ENCODE results near the gene CSTF1. TPM values are rescaled to one million over a fixed set of nuclear protein-coding genes. Genes with fewer than 3 reads are reported as not detected.
"Not testable (repeated sequence)": the region's sequence is repeated elsewhere in the genome, so short reads cannot be mapped to it uniquely, and the experiment has no call there.

CSTF1 gene
- total RNA-seq, 1 donor from 2014 or later, result 46.8 TPM

DNA sequence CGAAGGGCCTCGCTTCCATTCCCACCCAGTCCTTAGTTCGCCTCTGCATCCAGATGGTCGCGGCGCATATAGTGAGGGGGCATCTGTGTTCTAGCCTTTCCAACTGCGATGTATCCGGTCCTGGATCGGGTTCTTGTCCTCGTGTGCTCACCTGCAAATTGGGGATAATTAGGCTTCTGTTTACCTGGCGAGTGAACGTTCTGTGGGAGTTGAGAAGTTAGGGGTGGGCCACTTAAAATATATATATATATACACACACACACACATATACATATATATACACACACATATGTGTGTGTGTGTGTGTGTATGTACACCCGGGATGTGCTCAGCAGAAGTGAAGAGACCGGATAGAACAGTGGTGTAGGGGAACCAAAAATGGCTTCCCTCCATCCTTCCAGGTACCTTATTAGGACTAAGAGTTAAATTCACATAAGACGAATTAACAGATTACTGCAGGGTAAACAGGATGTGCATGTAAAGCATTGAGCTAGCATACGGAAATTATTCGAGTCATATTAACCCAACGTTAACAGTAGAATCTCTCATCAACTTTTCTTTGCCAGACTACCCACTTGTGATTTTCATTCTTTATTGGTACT is 537 bp downstream of the CSTF1 start:
- Mint-ChIP-seq H3K36me3 (ENCODE audit: insufficient read depth) (peaks cover 14% of the 10 kb centered on the region), H3K27ac (peak overlapping the region; percentile 90), H3K4me3 (ENCODE audit: low read depth) (no peak overlapping the region), H3K4me1 (ENCODE audit: low read depth) (peaks cover 18% of the 10 kb centered on the region), H3K27me3 (no peaks in the 10 kb centered on the region), H3K9me3 (ENCODE audit: low read depth) (no peaks in the 10 kb centered on the region)
- TF ChIP-seq, protein P1, sequence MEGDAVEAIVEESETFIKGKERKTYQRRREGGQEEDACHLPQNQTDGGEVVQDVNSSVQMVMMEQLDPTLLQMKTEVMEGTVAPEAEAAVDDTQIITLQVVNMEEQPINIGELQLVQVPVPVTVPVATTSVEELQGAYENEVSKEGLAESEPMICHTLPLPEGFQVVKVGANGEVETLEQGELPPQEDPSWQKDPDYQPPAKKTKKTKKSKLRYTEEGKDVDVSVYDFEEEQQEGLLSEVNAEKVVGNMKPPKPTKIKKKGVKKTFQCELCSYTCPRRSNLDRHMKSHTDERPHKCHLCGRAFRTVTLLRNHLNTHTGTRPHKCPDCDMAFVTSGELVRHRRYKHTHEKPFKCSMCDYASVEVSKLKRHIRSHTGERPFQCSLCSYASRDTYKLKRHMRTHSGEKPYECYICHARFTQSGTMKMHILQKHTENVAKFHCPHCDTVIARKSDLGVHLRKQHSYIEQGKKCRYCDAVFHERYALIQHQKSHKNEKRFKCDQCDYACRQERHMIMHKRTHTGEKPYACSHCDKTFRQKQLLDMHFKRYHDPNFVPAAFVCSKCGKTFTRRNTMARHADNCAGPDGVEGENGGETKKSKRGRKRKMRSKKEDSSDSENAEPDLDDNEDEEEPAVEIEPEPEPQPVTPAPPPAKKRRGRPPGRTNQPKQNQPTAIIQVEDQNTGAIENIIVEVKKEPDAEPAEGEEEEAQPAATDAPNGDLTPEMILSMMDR (IDR thresholded peaks at IDR 0.05; ENCODE audit: unreplicated experiment), result no peak
- DNase-seq (ENCODE audit: low spot score, unreplicated experiment), result no peak

DNA sequence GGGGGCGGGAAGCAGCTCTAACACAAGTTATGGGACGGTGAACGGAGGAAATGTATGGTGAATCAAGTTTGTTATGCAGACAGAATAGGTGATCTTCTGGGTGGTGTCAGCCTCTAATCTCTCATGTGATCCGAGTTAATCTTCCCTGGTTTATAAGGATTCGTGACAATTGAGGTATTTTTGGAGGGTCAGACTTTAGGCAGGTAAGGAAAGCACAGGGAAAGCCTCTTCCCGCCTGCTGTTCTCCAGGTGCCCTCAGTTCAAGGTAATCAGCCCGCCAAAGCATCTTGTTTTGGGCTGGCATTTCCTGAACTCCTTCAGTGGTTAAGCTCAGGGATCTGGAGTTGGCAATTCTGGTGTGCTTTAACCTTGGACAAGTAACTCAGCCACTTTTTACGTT is 1.2 kb downstream of the CSTF1 start:
- TF ChIP-seq, protein P1 (IDR thresholded peaks at IDR 0.05; ENCODE audit: unreplicated experiment), result no peak
- Mint-ChIP-seq H3K27ac (peak overlapping the region; percentile 90), H3K27me3 (no peaks in the 10 kb centered on the region), H3K9me3 (ENCODE audit: low read depth) (no peaks in the 10 kb centered on the region), H3K4me3 (ENCODE audit: low read depth) (no peak overlapping the region), H3K36me3 (ENCODE audit: insufficient read depth) (peaks cover 17% of the 10 kb centered on the region), H3K4me1 (ENCODE audit: low read depth) (peaks cover 18% of the 10 kb centered on the region)
- DNase-seq (ENCODE audit: low spot score, unreplicated experiment), result no peak

DNA sequence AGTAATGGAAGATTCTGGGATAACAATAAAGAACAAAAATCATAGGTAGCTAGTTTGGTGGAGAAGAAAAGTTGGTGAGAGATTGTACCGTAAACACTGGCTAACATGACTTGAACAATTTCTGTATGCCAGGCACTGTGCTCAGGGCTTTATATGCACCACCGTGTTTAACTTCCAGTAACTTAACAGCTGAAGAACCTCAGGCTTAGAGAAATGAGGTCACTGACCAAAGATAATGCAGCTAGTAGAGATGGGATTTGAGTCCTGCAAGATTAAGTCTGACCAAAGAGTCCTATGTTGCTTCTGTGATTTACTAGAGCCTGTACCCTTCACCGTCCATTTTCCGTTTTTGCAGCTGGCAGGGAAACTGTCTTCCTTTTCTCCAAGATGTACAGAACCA is 2.7 kb downstream of the CSTF1 start:
- no peak overlapping the region for H3K27ac Mint-ChIP-seq
- TF ChIP-seq, protein P1 (IDR thresholded peaks at IDR 0.05; ENCODE audit: unreplicated experiment), result no peak
- H3K36me3 Mint-ChIP-seq (ENCODE audit: insufficient read depth), result peaks cover 20% of the 10 kb centered on the region
- H3K9me3 Mint-ChIP-seq (ENCODE audit: low read depth), result no peaks in the 10 kb centered on the region
- H3K4me1 Mint-ChIP-seq (ENCODE audit: low read depth), result peaks cover 15% of the 10 kb centered on the region
- H3K4me3 Mint-ChIP-seq (ENCODE audit: low read depth), result no peak overlapping the region
- no peak for DNase-seq (ENCODE audit: low spot score, unreplicated experiment)
- no peaks in the 10 kb centered on the region for H3K27me3 Mint-ChIP-seq

DNA sequence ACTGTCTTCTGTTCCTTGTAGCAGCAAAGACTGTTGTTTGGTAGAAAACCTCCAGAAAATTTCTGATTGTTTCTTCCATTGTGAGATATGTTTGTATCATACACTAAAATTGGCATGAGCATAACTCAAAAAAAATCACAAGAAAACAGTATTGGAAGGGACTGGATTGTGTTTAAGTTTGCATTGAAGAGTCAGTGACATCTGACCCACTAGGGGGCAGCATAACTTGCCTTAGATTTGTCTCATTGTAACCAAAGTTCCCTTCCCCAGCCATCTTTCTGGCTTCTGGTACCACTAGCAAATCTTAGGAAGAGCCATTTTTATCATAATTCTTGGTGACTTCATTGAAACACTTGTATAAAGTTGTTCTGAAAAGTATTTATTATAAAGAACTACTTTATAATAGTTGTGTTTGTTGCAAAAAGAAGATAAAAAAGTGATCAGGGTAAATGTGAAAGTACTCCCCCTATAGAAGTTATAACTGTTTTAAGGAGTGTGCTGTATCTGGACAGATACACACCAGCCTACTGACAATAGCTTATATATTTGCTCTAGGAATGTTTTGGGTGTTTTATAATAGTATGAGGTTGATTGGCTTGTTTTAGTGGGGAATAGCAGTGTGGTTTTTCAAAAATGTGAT is 7.7 kb downstream of the CSTF1 start:
- peak; percentile 21 for DNase-seq (ENCODE audit: low spot score, unreplicated experiment)
- Mint-ChIP-seq H3K9me3 (ENCODE audit: low read depth) (no peaks in the 10 kb centered on the region), H3K36me3 (ENCODE audit: insufficient read depth) (peaks cover 39% of the 10 kb centered on the region), H3K27me3 (no peaks in the 10 kb centered on the region), H3K4me1 (ENCODE audit: low read depth) (no peaks in the 10 kb centered on the region), H3K4me3 (ENCODE audit: low read depth) (no peak overlapping the region), H3K27ac (no peak overlapping the region)
- TF ChIP-seq, protein P1 (IDR thresholded peaks at IDR 0.05; ENCODE audit: unreplicated experiment), result peak; percentile 88

DNA sequence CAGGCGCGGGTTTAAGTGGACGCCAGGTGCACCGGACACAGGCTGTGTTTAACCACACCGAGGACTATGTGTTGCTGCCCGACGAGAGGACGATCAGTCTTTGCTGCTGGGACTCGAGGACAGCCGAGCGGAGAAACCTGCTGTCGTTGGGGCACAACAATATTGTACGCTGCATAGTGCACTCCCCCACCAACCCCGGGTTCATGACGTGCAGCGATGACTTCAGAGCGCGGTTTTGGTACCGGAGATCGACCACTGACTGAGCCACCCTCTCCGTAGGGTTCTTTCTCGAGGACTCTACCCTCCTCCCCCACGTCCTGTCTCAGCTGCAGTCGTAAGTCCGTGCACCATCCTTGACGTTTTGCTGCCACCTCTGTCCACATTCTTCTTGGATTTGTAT is 11.0 kb downstream of the CSTF1 start:
- DNase-seq (ENCODE audit: low spot score, unreplicated experiment), result no peak
- H3K4me1 Mint-ChIP-seq (ENCODE audit: low read depth), result no peaks in the 10 kb centered on the region
- peaks cover 39% of the 10 kb centered on the region for H3K36me3 Mint-ChIP-seq (ENCODE audit: insufficient read depth)
- no peaks in the 10 kb centered on the region for H3K9me3 Mint-ChIP-seq (ENCODE audit: low read depth)
- no peak overlapping the region for H3K4me3 Mint-ChIP-seq (ENCODE audit: low read depth)
- TF ChIP-seq, protein P1 (IDR thresholded peaks at IDR 0.05; ENCODE audit: unreplicated experiment), result no peak
- no peak overlapping the region for H3K27ac Mint-ChIP-seq
- H3K27me3 Mint-ChIP-seq, result no peaks in the 10 kb centered on the region

DNA sequence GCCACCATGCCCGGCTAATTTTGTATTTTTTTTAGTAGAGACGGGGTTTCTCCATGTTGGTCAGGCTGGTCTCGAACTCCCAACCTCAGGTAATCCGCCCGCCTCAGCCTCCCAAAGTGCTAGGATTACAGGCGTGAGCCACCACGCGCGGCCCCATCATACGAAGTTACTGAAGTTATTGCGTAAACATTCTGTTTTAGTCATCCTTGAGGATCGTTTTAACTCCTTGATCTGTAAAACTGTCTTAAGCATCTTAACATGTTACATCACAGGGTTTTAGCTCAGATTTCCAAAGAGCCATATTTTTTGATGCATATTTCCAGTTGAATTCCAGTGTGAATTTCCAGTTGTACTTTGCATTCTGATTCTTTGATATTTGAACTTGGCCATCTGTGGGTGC is 12.9 kb downstream of the CSTF1 start:
- DNase-seq (ENCODE audit: low spot score, unreplicated experiment); H3K9me3 Mint-ChIP-seq (ENCODE audit: low read depth); H3K27me3 Mint-ChIP-seq; H3K4me3 Mint-ChIP-seq (ENCODE audit: low read depth); H3K4me1 Mint-ChIP-seq (ENCODE audit: low read depth); H3K27ac Mint-ChIP-seq: not testable (repeated sequence)
- H3K36me3 Mint-ChIP-seq (ENCODE audit: insufficient read depth), result peaks cover 30% of the 10 kb centered on the region
